Subcutaneous adipose tissue (tissue), 4 donors: ENCODE results near the gene NOP16. TPM values are rescaled to one million over a fixed set of nuclear protein-coding genes. Genes with fewer than 3 reads are reported as not detected.

Source experiments
- total RNA-seq, 4 donors: library from RNA; depleted of rRNA; stranded (reverse); fragments of >200 nt; gene quantifications; one replicate each; pipeline ENCODE4 v1.1.0, GENCODE V29; 2016
- TF ChIP-seq, protein P1 (sequence below): fragments of 450-650 bp; IDR thresholded peaks from one replicate; pipeline ENCODE4 v1.5.1; 2016; ENCODE audit warnings: low read depth, mild to moderate bottlenecking, control low read depth, antibody characterized with exemption, moderate library complexity

The NOP16 gene
- total RNA-seq, 4 donors from 2014 or later: 7.5 to 20.5 (median 12.9) TPM

DNA sequence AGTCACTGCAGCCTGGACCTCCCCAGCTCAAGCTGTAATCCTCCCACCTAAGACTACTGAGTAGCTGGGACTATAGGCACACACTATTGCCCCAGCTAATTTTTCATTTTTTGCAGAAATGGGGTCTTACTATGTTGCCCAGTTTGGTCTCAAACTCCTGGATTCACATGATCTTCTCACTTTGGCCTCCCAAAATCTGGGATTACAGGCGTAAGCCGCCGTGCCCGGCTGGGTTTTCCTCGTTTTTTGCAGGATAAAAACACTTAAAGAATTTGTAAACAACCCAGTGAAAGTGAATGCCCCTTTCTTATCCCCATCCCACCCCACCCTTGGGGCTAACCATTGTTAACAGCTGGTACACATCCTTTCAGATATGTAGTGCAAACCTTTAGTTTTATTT lies 20.2 kb upstream of the NOP16 start:
- TF ChIP-seq, protein P1, sequence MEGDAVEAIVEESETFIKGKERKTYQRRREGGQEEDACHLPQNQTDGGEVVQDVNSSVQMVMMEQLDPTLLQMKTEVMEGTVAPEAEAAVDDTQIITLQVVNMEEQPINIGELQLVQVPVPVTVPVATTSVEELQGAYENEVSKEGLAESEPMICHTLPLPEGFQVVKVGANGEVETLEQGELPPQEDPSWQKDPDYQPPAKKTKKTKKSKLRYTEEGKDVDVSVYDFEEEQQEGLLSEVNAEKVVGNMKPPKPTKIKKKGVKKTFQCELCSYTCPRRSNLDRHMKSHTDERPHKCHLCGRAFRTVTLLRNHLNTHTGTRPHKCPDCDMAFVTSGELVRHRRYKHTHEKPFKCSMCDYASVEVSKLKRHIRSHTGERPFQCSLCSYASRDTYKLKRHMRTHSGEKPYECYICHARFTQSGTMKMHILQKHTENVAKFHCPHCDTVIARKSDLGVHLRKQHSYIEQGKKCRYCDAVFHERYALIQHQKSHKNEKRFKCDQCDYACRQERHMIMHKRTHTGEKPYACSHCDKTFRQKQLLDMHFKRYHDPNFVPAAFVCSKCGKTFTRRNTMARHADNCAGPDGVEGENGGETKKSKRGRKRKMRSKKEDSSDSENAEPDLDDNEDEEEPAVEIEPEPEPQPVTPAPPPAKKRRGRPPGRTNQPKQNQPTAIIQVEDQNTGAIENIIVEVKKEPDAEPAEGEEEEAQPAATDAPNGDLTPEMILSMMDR: no peak

DNA sequence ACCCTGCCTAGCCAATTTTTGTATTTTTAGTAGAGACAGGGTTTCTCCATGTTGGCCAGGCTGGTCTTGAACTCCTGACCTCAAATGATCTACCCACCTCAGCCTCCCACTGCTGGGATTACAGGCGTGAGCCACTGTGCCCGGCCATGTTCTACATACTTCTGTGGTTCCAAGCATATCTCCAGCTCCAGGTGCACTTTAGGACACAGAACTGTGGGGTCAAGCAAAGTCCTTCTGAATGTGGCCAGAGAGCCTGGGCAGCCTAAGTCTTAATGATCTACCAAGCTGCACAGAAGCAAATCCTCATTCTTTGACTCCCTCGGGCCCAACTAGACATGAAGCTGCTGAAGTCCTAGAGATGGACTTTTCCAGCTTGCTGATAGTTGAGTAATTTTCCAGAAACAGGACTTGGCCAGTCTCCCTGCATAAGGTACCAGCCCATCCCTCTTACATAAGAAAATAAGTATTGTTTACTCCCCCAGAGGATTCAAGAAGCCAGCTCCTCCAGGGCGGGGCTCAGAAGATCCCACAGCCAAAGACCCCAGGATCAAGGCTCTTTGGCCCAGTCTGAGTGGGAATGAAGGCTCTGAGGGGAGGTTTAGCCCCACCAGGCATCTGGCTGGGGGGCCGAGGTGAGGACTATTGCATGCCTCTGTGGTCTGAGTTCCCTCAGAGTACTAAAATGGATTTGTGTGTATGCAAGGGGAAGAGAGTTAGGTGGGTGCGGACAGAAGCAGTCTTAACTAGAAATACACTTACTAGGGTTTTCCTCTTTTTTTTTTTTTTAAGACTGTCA lies 19.3 kb upstream of the NOP16 start:
- TF ChIP-seq, protein P1: no peak

DNA sequence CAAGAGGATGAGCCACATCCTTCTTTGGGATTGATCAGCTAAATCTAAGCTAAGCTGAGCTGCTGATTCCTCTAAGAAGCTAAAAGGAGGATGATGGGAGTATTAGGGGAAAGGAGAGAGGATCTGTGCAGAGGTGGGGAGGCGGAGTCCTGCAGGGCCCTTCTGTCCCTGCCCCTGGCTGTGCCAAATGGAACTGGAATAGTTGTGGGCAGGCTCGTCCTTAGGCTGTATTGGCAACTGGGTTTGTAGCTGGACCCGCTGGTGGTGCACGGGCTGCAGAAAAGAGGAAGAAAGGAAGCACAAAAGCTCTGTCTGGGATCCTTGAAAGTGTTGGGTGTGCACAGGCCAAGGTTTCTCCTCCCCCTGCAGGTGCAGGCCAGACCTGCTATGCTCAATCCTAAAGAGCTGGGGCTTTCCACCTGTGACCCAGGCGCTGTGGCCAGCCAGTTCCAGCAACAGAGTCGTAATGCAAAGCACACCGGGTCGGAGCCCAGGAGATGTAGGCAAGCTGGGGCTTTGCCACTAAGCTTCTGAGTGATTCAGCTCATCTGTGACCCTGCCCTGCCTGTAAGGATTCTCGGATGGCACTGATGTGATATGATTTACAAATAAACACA lies 18.1 kb upstream of the NOP16 start:
- TF ChIP-seq, protein P1: no peak

DNA sequence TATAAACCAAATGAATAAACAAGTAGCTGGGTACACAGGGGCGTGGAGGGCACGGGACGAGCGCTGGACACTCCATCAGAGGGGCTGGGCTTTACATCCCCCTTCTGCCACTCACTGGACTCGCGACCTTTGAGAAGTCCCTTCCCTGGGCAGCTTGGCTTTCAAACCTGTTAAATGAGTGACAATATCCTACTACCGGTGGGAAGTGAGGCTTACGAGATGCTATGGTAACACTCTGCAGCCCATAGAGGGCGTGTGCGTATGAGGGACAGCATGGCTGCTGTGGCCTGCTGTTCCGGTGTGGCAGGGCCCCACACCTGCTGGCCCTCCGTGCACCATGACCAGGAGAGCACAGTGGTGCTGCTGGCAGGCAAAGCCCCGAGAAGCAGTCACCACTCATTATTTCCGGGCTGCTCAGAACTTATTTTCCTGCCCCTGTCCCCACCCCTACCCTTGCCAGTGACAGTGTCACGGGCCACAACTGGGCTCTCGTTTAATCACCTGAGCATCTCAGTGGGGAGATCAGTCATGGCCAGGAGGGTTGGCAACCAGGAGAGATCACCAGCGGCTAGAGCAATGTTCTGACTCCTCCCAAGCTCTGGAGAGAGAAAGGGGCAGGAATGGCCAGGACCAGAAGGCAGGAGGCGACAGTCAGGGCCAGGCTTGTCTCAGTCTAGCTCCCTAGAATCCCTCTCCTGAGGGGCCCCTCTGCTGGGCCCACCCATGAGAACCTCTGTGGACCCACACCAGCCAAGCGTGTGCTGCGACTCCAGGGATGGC lies 17.4 kb upstream of the NOP16 start:
- TF ChIP-seq, protein P1: no peak

DNA sequence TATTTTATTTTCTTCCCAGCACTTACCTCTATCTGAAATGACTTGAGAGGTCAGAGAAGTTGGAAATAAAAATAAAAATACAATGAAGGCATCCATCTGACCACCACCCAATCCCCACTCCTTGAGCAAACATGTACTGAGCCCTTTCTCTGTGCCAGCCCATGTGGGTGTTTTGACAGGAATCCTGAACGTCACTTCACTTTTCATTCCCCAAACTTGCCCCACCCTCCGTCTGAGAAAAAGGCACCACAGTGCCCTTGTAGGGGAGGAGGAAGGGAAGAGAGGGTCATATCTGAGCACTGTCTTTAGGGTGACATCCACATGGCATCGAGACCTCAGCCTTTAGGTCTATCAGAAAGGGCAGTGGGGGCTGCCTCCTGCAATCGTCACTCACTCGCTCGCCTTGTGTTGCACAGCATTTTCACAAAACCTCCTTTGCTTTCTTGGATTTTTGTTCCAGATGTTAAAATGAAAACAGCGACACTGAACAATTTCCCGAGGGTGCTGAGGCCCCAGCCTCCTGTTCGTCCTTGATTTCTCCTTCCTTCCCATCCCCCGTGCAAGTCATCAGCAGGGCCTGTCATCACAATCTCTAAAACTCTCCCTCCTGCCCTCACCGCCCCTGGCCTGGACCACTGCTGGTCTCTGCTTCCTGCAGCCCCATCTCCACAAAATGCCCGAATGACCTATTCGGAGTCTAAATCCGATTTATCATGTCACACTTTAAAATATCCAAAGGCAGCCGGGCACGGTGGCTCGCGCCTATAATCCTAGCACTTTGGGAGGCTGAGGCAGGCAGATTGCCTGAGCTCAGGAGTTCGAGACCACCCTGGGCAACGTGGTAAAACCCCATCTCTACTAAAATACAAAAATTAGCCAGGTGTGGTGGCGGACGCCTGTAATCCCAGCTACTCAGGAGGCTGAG lies 13.1 kb upstream of the NOP16 start:
- TF ChIP-seq, protein P1: no peak

DNA sequence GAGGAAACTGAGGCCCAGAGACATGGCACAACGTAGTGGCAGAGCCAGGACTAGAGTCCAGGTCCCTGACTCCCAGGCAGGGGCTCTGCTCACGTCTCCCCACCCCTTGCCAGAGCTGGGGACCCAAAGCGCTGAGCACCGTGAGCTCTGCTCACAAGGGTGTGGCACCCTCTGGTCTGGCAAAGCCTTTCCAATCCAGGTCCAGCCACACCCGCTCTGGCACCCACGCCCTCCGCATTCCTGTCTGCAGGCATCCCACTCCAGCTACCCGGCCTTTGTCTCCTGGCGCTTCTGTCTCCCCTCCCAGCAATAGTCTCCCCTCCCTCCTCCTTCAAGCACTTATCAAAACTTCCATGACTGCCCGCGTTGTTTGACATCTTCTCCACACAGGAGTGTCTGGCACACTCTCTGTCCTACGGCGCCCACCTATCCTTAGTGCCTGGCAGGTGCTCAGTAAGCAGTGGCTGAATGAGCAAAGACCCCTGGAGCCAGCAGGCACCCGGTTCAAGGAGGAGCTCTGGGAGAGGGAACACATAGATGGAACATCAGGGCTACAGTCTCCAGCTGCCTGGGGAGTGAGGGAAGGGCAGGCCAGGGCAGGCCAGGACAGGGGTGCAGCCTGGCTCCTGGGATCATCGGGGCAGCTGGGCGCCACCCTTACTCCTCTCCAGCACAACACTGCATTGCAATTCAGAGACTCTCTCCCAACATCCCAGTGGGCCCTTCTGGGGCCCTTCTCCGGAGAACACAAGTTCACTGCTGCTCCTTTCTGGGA lies 12.2 kb upstream of the NOP16 start:
- TF ChIP-seq, protein P1: no peak
